K562 (cell line): Measurements from ENCODE around the gene WDR13. TPM values are rescaled to one million over a fixed set of nuclear protein-coding genes. Genes with fewer than 3 reads are reported as not detected.
A peak's percentile ranks its signal among the peaks of the same experiment; 100 is the strongest.

ENCODE experiments used
- ARID2 ChIP-seq: fragments of 450-650 bp; IDR thresholded peaks from 2 replicates; pipeline ENCODE4 v1.6.1; 2017; ENCODE audit warnings: antibody characterized with exemption, mild to moderate bottlenecking
- CEBPB ChIP-seq: fragments of 450-650 bp; IDR thresholded peaks from 2 replicates; pipeline ENCODE4 v1.6.1; 2016; ENCODE audit warnings: missing genetic modification characterization, missing compliant biosample characterization
- E2F1 ChIP-seq: sonication (generic); formaldehyde crosslinking; IDR thresholded peaks from 2 replicates; pipeline ENCODE4 v1.8.1; 2023; ENCODE audit warnings: mild to moderate bottlenecking, missing genetic modification reagents, moderate library complexity
- FOS ChIP-seq: IDR thresholded peaks from 3 replicates; pipeline ENCODE4 v1.6.1; 2011; ENCODE audit not compliant: insufficient read length; ENCODE audit errors: extremely low read depth
- FOXA3 ChIP-seq, 2 experiments: fragments of 450-650 bp in 1 of 2; sonication (generic) in 1 of 2; formaldehyde crosslinking; IDR thresholded peaks in 1 of 2; conservative IDR thresholded peaks in 1 of 2; 2 replicates each; pipeline versions ENCODE4 v1.4.0 to v1.8.0; 2020 to 2022; ENCODE audit warnings: mild to moderate bottlenecking in 2 of 2, missing genetic modification reagents in 1 of 2
- HNRNPH1 ChIP-seq: fragments of 200-400 bp; formaldehyde crosslinking; optimal IDR thresholded peaks from 2 replicates; pipeline ENCODE3; 2017; ENCODE audit warnings: low read depth, mild to moderate bottlenecking, low read length, moderate library complexity
- L3MBTL2 ChIP-seq: fragments of 450-650 bp; IDR thresholded peaks from 2 replicates; pipeline ENCODE4 v1.6.1; 2016; ENCODE audit warnings: mild to moderate bottlenecking, moderate library complexity
- MGA ChIP-seq: fragments of 450-650 bp; IDR thresholded peaks from 2 replicates; pipeline ENCODE4 v1.6.1; 2016; ENCODE audit warnings: mild to moderate bottlenecking, moderate library complexity
- NR2C2 ChIP-seq, 2 experiments: fragments of 200-800 bp in 1 of 2; sonication (Bioruptor generic) in 1 of 2; sonication (generic) in 1 of 2; formaldehyde crosslinking in 1 of 2; IDR thresholded peaks; 2 replicates each; pipeline versions ENCODE4 v1.6.1 to v1.8.0; 2016 to 2022; ENCODE audit warnings: mild to moderate bottlenecking in 1 of 2, missing compliant biosample characterization in 1 of 2, missing genetic modification characterization in 1 of 2, missing genetic modification reagents in 1 of 2
- PKNOX1 ChIP-seq: fragments of 450-650 bp; IDR thresholded peaks from 2 replicates; pipeline ENCODE4 v1.6.1; 2016
- USF2 ChIP-seq: sonication (generic); formaldehyde crosslinking; IDR thresholded peaks from 2 replicates; pipeline ENCODE4 v1.5.0; 2020; ENCODE audit warnings: missing genetic modification reagents
- ZKSCAN3 ChIP-seq: fragments of 250-450 bp; sonication (Bioruptor Pico); IDR thresholded peaks from 2 replicates; pipeline ENCODE4 v1.4.0; 2020
- polyA plus RNA-seq, 8 experiments: library from polyadenylated mRNA; depleted of rRNA in 4 of 8; stranded (reverse) in 5 of 8; unstranded in 3 of 8; fragments of >200 nt; fragmentation: Nextera tagmentation in 2 of 8; fragmentation: Illumina TruSeq in 1 of 8; extraction: Ambion mirVana in 2 of 8; extraction: Trizol in 1 of 8; gene quantifications; 2 replicates each; pipeline versions ENCODE4 v1.2.1 to v1.2.3, GENCODE V29; 2011 to 2014; ENCODE audit warnings: inconsistent platforms in 1 of 8, missing spikeins in 1 of 8
- total RNA-seq, 7 experiments: library from RNA; depleted of rRNA in 6 of 7; stranded (reverse); fragments of >200 nt in 6 of 7; fragmentation: Illumina TruSeq in 2 of 7; extraction: Trizol in 2 of 7; gene quantifications; 2 replicates each; pipeline versions ENCODE4 v1.2.1 to v1.2.3, GENCODE V29; 2011 to 2021; ENCODE audit warnings: low replicate concordance in 1 of 7

WDR13 gene
- total and polyA plus RNA-seq, 9 of the 15 experiments (the other 6 are each of a cell fraction or from before 2014, with no cell fraction given) = 7.4 to 70.5 (median 31.4) TPM

- TF ChIP-seq PKNOX1 (peak; percentile 57), MGA (peak; percentile 68), ZKSCAN3 (CRISPR knock-in tag) (no peak), FOS (no peak), CEBPB (tag) (peak; percentile 61; the same call in 1 of the 2 replicates), L3MBTL2 (peak; percentile 64; the same call in 1 of the 2 replicates), HNRNPH1 (no peak), FOXA3 (CRISPR knock-in tag; conservative IDR thresholded peaks at IDR 0.05 in 1 of 2, IDR thresholded peaks at IDR 0.05 in 1 of 2) (no peak), NR2C2 (CRISPR knock-in tag; IDR thresholded peaks at IDR 0.05) (no peak), NR2C2 (tag; IDR thresholded peaks at IDR 0.05) (peak; percentile 23; the same call in 1 of the 2 replicates), ARID2 (no peak), E2F1 (CRISPR knock-in tag) (no peak), USF2 (CRISPR knock-in tag) (0 out of 2 replicates have a peak, but pooled peaks have one; percentile 7)
Measured at GRCh38 chrX:48636776-48637175, 39.5 kb downstream of the WDR13 start (continued).
